Calu3 (cell line): ENCODE measurements around the gene LCN12. TPM values are rescaled to one million over a fixed set of nuclear protein-coding genes. Genes with fewer than 3 reads are reported as not detected.

Experiments used
- BruUV-seq: library from RNA; stranded (reverse); fragments of 400-500 nt; replicated peaks from 2 replicates; lab custom pipeline; 2021; lab: Mats Ljungman, UMichigan
- CTCF ChIA-PET: fragments of 300-600 bp; sonication (Branson Sonifier 250); formaldehyde crosslinking; loops from one replicate; lab custom pipeline; 2022; ENCODE audit warnings: antibody characterized with exemption; lab: Charles Lee
- DNase-seq: peaks from one replicate; pipeline ENCODE4 v3.0.0; 2022
- H3K27ac Mint-ChIP-seq: one replicate; pipeline ENCODE4 v1.8.0; 2022; ENCODE audit warnings: mixed read lengths; ENCODE audit not compliant: unreplicated experiment
- H3K27me3 Mint-ChIP-seq: one replicate; pipeline ENCODE4 v1.8.0; 2022; ENCODE audit warnings: mixed read lengths; ENCODE audit not compliant: unreplicated experiment
- H3K36me3 Mint-ChIP-seq: one replicate; pipeline ENCODE4 v1.8.0; 2022; ENCODE audit warnings: mild to moderate bottlenecking, moderate library complexity, mixed read lengths; ENCODE audit not compliant: insufficient read depth, unreplicated experiment
- H3K4me1 Mint-ChIP-seq: one replicate; pipeline ENCODE4 v1.8.0; 2022; ENCODE audit warnings: mild to moderate bottlenecking, low read depth, mixed read lengths; ENCODE audit not compliant: unreplicated experiment
- H3K4me3 Mint-ChIP-seq: one replicate; pipeline ENCODE4 v1.8.0; 2022; ENCODE audit warnings: mild to moderate bottlenecking, low read depth, moderate library complexity, mixed read lengths; ENCODE audit not compliant: unreplicated experiment
- H3K9me3 Mint-ChIP-seq: one replicate; pipeline ENCODE4 v1.8.0; 2022; ENCODE audit warnings: low read depth, mixed read lengths; ENCODE audit not compliant: unreplicated experiment
- CTCF ChIP-seq: fragments of 200-600 bp; IDR thresholded peaks from one replicate; pipeline ENCODE4 v1.8.0; 2022; ENCODE audit warnings: antibody characterized with exemption; ENCODE audit not compliant: unreplicated experiment
- intact Hi-C: fragments of 100-400 bp; cut with micrococcal nuclease; formaldehyde crosslinking; loops from one replicate; pipeline ENCODE4 v1.10.0; 2022; ENCODE audit not compliant: unreplicated experiment
- total RNA-seq: library from RNA; stranded (reverse); gene quantifications from 2 replicates; pipeline ENCODE4 v1.2.3, GENCODE V29; 2022

The LCN12 gene
- total RNA-seq, 1 experiment from 2014 or later: 3.8 TPM

DNA sequence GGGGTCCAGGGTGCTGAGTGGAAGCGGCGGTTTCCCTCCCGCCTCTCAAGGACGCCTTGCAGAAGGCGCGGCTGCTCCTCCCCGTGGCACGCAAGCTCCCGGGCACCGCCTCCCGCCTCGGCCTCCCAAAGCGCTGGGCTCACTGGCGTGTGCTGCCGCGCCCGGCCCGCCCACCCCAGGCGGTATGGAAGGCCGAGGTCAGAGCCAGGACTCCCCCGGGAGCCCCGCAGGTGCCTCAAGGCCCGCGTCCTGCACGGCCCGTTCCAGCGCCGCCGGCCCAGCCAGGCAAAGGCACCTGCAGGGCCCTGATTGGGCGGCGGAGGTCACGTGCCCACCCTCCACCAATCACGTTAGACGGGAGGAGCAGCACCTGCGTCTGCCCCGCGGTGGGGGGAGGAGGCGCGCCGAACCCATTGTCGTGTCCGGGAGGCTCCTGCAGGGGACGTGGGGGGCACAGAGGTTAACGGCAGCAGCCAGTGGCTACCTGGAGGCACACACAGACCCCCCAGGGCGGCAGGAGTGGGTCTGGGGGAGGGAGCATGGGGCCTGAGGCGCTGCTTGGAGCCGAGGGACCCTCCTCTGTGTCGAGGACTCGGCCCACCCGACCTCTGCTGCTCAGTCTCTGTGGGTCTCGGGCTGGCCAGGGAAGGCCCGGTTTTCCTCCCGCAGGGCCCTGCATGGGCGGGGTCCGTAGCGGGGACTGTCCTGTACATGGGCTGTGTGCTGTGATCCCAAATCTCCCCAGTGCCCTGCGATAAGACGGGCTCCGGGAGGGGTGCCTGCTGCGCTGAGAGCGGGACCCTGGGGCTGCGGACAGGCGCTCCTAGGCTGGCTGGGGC is 2.0 kb upstream of the LCN12 start:
- peak; percentile 95 for DNase-seq
- H3K36me3 Mint-ChIP-seq: peaks cover 30% of the 10 kb centered on the region
- peak overlapping the region; percentile 81 for H3K27ac Mint-ChIP-seq
- H3K4me3 Mint-ChIP-seq: peak overlapping the region; percentile 76
- H3K9me3 Mint-ChIP-seq: no peaks in the 10 kb centered on the region
- H3K27me3 Mint-ChIP-seq: no peaks in the 10 kb centered on the region
- BruUV-seq: no TSS peak
- CTCF ChIA-PET: interaction anchor here (1.0 to 1.5 kb wide), 3 partner anchors 47 to 85 kb away, joined by 3 to 4 read pairs (median 3); partner anchors contain the start of gene CLIC3
- no peak for TF ChIP-seq CTCF
- peaks cover 1% of the 10 kb centered on the region for H3K4me1 Mint-ChIP-seq
- intact Hi-C loops: loop anchor here (2.0 kb wide), 1 partner anchor 85 kb away; no protein-coding TSS in a partner anchor

GRCh38 chr9:136950656-136951276 is 1.3 kb upstream of the LCN12 start:
- intact Hi-C loops: no loop called here
- Mint-ChIP-seq H3K27ac (peak overlapping the region; percentile 81), H3K36me3 (peaks cover 22% of the 10 kb centered on the region), H3K9me3 (no peaks in the 10 kb centered on the region), H3K4me1 (no peaks in the 10 kb centered on the region), H3K27me3 (no peaks in the 10 kb centered on the region), H3K4me3 (peak overlapping the region; percentile 76)
- CTCF ChIA-PET: interaction anchor here (1.5 kb wide), 1 partner anchor 79 kb away, joined by 3 read pairs; no protein-coding TSS in a partner anchor
- no peak for TF ChIP-seq CTCF
- DNase-seq: no peak
- no TSS peak for BruUV-seq

DNA sequence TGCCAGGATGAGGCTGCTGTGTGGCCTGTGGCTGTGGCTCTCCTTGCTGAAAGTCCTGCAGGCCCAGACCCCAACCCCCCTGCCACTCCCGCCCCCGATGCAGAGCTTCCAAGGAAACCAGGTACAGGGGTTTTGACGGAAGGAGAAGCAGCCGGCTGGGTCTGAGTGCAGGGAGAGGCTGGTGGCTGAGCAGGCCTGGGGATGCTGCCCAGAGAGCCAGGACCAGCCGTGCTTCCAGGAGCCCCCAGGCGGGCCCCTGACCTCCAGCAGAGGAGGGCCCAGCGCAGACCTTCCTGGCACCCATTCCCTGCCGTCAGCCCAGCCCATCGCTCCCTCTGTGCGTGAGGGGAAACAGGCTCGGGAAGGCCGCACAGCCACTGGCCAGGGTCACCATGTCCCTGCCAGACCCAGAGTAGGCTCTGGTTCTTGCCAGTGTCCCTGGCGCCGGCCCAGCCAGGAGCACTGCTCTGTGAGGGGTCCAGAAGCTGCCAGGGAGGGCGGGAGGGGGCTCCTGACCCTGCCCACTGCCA is 313 bp downstream of the LCN12 start:
- DNase-seq: no peak
- no peaks in the 10 kb centered on the region for H3K27me3 Mint-ChIP-seq
- intact Hi-C loops: no loop called here
- H3K27ac Mint-ChIP-seq: no peak overlapping the region
- H3K4me1 Mint-ChIP-seq: no peaks in the 10 kb centered on the region
- H3K9me3 Mint-ChIP-seq: no peaks in the 10 kb centered on the region
- no peak overlapping the region for H3K4me3 Mint-ChIP-seq
- TF ChIP-seq CTCF: no peak
- peaks cover 14% of the 10 kb centered on the region for H3K36me3 Mint-ChIP-seq
- CTCF ChIA-PET: interaction anchor here (0.7 kb wide), 1 partner anchor 134 kb away, joined by 5 read pairs; the partner anchor contains the start of gene MAN1B1
- BruUV-seq: no TSS peak

- Mint-ChIP-seq H3K27ac (no peak overlapping the region), H3K9me3 (no peaks in the 10 kb centered on the region), H3K4me3 (no peak overlapping the region), H3K36me3 (peaks cover 14% of the 10 kb centered on the region), H3K27me3 (no peaks in the 10 kb centered on the region), H3K4me1 (no peaks in the 10 kb centered on the region)
- no peak for TF ChIP-seq CTCF
- no TSS peak for BruUV-seq
- CTCF ChIA-PET: interaction anchor here (0.7 kb wide), 1 partner anchor 134 kb away, joined by 5 read pairs; the partner anchor contains the start of gene MAN1B1
- no peak for DNase-seq
- intact Hi-C loops: no loop called here
Observed at GRCh38 chr9:136952876-136953770, 1.1 kb downstream of the LCN12 start.
